ENCODE results near the gene HMCES. TPM values are rescaled to one million over a fixed set of nuclear protein-coding genes. Genes with fewer than 3 reads are reported as not detected.

The HMCES gene
- total and polyA plus RNA-seq, 2 of the 13 experiments (the other 11 are each of a cell fraction or from before 2014, with no cell fraction given): 16.1 to 37.5 TPM

DNA sequence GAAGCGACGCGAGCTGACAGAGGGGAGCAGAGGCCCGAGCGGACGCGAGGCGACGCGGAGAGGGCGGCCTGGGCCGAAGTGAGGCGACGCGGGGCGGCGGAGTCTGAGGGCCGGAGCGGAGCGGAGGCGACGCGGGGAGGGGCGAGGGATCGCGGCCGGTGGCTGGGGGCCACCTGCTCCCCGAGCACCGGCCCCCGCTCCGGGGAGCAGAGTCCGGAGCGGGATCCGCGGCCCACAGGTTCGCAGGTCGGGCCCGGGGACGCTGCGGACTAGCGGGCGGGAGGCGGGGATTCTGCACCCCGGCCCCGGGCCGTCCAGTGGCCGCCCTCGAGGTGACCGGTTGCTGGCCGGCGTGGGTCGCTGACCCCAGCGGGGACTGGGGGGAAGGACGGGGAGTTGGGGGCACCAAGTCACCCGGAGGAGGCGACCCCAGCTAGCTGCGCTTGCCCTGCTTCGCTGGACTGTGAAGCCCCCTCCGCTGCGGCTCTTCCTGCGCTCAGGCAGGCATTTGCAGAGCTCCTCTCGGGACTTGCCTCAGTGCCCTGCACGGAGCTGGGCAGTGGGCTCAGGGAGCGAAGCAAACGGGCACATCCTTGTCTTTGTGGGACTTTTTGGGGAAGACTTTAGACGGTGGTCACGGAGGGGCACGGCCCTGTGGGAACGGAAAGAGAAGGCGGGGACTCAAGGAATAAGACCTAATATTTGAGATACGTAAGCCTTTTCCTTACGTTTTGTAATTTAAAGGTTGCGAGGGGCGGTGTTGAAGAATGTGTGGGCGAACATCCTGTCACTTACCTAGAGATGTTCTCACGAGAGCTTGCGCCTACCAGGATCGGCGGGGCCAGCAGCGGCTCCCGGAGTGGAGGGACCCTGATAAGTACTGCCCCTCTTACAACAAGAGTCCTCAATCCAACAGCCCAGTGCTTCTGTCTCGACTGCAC, 566 bp downstream of the HMCES start:
- no peaks in the 10 kb centered on the region; a peak in 1 of 5 replicates for H3K27me3 ChIP-seq (ENCODE audit: control insufficient read depth in 1 of 2, insufficient read depth in 2 of 2, low read length in 2 of 2)
- H3K9ac ChIP-seq (ENCODE audit: insufficient read depth, low read depth, low read length): peak overlapping the region; percentile 95
- H3K4me1 ChIP-seq (ENCODE audit: insufficient read depth, low read length): peaks cover 44% of the 10 kb centered on the region
- H2AFZ ChIP-seq (ENCODE audit: low read length): no peak overlapping the region
- intact Hi-C loops (cut with micrococcal nuclease; ENCODE audit: unreplicated experiment) (loop anchor here (2.0 kb wide), 1 partner anchor 38 kb away; a partner anchor contains a TSS), in situ Hi-C loops (cut with HindIII; ENCODE audit: extremely low pct_ligation_motif_present, low pct_unique_long_range_greater_than_20kb) (no loop called here)
- CTCF ChIA-PET (ENCODE audit: low intra/inter-chr PET ratio, low total read pairs): no interaction called here
- ATAC-seq: peak; percentile 73
- POLR2A ChIA-PET: interaction anchor here (1.4 to 4.6 kb wide), 8 partner anchors 18 to 118 kb away, joined by 3 to 29 read pairs (median 6); partner anchors contain the start of genes CNBP and COPG1
- H3K36me3 ChIP-seq (replicated peaks in 1 of 2; ENCODE audit: control insufficient read depth in 1 of 2, insufficient read depth in 2 of 2, low read length in 2 of 2): peaks cover 14 to 35% of the 10 kb centered on the region in 2 experiments; a peak in 4 of 5 replicates
- H3K27ac ChIP-seq (ENCODE audit: extremely low read length, insufficient read depth, low read length): peak overlapping the region; percentile 90
- WGBS (ENCODE audit: low lambda C conversion rate): 2% methylated on average over 21 of the region's 82 CpGs
- peak; percentile 74 for FAIRE-seq
- peak overlapping the region; percentile 94 for H3K4me2 ChIP-seq (ENCODE audit: low read depth, low read length)
- BruUV-seq (replicated peaks): no TSS peak
- H4K20me1 ChIP-seq (ENCODE audit: insufficient read depth, low read length): no peaks in the 10 kb centered on the region
- peaks cover 15% of the 10 kb centered on the region for H3K79me2 ChIP-seq (ENCODE audit: insufficient read depth, low read length)
- DNase-seq (ENCODE audit: low spot score): peak; percentile 67
- H3K4me3 ChIP-seq (replicated peaks in 1 of 3; ENCODE audit: insufficient read depth in 1 of 3, low read depth in 2 of 3, low read length in 3 of 3): peak overlapping the region; percentile 72 to 98 (median 78)
- no peaks in the 10 kb centered on the region for H3K9me3 ChIP-seq (ENCODE audit: low read length)
- TF ChIP-seq HOXD1 (CRISPR knock-in tag; IDR thresholded peaks at IDR 0.05) (no peak), ZNF205 (CRISPR knock-in tag; IDR thresholded peaks at IDR 0.05) (no peak), ZZZ3 (CRISPR knock-in tag; IDR thresholded peaks at IDR 0.05; ENCODE audit: borderline replicate concordance) (no peak), ZFP62 (CRISPR knock-in tag; IDR thresholded peaks at IDR 0.05) (no peak), ZFP90 (CRISPR knock-in tag; IDR thresholded peaks at IDR 0.05; ENCODE audit: borderline replicate concordance) (no peak), ZNF34 (CRISPR knock-in tag; IDR thresholded peaks at IDR 0.05; ENCODE audit: borderline replicate concordance) (no peak), FOXK2 (IDR thresholded peaks at IDR 0.05) (no peak), XBP1 (CRISPR knock-in tag; IDR thresholded peaks at IDR 0.05) (no peak), MEIS1 (CRISPR knock-in tag; IDR thresholded peaks at IDR 0.05; ENCODE audit: borderline replicate concordance) (no peak), ZNF556 (CRISPR knock-in tag; IDR thresholded peaks at IDR 0.05; ENCODE audit: borderline replicate concordance) (0 out of 2 replicates have a peak, but pooled peaks have one; percentile 10), TGIF2 (CRISPR knock-in tag; IDR thresholded peaks at IDR 0.05) (no peak; the same call in 1 of the 2 replicates), ZNF292 (CRISPR knock-in tag; IDR thresholded peaks at IDR 0.05; ENCODE audit: borderline replicate concordance, low read depth) (no peak), ZNF18 (CRISPR knock-in tag; IDR thresholded peaks at IDR 0.05; ENCODE audit: insufficient replicate concordance) (peak; percentile 65), ZNF547 (CRISPR knock-in tag; IDR thresholded peaks at IDR 0.05) (no peak), ZNF484 (CRISPR knock-in tag; IDR thresholded peaks at IDR 0.05; ENCODE audit: borderline replicate concordance, low read depth) (no peak), KLF6 (CRISPR knock-in tag; IDR thresholded peaks at IDR 0.05) (peak; percentile 43; the same call in 1 of the 2 replicates), ZNF329 (CRISPR knock-in tag; IDR thresholded peaks at IDR 0.05; ENCODE audit: low read depth) (peak; percentile 49; the same call in 1 of the 2 replicates)
- TF ChIP-seq, protein P1, sequence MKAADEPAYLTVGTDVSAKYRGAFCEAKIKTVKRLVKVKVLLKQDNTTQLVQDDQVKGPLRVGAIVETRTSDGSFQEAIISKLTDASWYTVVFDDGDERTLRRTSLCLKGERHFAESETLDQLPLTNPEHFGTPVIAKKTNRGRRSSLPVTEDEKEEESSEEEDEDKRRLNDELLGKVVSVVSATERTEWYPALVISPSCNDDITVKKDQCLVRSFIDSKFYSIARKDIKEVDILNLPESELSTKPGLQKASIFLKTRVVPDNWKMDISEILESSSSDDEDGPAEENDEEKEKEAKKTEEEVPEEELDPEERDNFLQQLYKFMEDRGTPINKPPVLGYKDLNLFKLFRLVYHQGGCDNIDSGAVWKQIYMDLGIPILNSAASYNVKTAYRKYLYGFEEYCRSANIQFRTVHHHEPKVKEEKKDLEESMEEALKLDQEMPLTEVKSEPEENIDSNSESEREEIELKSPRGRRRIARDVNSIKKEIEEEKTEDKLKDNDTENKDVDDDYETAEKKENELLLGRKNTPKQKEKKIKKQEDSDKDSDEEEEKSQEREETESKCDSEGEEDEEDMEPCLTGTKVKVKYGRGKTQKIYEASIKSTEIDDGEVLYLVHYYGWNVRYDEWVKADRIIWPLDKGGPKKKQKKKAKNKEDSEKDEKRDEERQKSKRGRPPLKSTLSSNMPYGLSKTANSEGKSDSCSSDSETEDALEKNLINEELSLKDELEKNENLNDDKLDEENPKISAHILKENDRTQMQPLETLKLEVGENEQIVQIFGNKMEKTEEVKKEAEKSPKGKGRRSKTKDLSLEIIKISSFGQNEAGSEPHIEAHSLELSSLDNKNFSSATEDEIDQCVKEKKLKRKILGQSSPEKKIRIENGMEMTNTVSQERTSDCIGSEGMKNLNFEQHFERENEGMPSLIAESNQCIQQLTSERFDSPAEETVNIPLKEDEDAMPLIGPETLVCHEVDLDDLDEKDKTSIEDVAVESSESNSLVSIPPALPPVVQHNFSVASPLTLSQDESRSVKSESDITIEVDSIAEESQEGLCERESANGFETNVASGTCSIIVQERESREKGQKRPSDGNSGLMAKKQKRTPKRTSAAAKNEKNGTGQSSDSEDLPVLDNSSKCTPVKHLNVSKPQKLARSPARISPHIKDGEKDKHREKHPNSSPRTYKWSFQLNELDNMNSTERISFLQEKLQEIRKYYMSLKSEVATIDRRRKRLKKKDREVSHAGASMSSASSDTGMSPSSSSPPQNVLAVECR (CRISPR knock-in tag; IDR thresholded peaks at IDR 0.05; ENCODE audit: borderline replicate concordance): peak; percentile 76
